ENCODE data around the gene GPR22.

Gene GPR22, protein sequence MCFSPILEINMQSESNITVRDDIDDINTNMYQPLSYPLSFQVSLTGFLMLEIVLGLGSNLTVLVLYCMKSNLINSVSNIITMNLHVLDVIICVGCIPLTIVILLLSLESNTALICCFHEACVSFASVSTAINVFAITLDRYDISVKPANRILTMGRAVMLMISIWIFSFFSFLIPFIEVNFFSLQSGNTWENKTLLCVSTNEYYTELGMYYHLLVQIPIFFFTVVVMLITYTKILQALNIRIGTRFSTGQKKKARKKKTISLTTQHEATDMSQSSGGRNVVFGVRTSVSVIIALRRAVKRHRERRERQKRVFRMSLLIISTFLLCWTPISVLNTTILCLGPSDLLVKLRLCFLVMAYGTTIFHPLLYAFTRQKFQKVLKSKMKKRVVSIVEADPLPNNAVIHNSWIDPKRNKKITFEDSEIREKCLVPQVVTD

GRCh38 chr7:107469929-107470328, at the start of gene GPR22:
Gene GPR22 (plus strand): TSS chr7:107470057. CDS start chr7:107474061, 4,004 bp downstream.
- DNase-seq, result no peak

- no peak for DNase-seq
These were observed 42.4 kb upstream of the GPR22 start for GRCh38 chr7:107427462-107427861.

GRCh38 chr7:107428642-107429041, 41.2 kb upstream of the GPR22 start:
- DNase-seq, result no peak

GRCh38 chr7:107430057-107430456, 39.8 kb upstream of the GPR22 start:
- DNase-seq, result no peak

- no peak for DNase-seq
These were observed 37.6 kb upstream of the GPR22 start for GRCh38 chr7:107432261-107432660.

- no peak for DNase-seq
These were observed 34.1 kb upstream of the GPR22 start for GRCh38 chr7:107435749-107436148.

DNA sequence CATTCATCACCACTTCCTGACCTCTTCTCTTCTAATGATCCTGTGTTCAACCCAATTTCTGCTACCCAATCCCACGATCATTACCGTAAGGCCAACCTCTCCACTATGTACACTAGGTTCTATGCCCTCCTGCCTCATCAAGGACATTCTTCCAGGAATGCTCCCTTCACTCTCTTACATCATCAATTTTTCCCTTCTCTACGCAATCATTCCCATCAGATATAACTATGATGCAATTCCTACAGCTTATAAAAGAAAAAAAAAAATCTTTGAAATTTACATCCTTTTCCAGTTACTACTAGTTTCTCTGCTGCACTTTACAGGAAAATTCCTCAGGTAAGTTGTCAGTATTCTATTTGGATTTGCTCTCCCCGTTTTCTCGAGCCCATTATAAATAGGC, 30.8 kb upstream of the GPR22 start:
- DNase-seq, result no peak

- no peak for DNase-seq
These were observed 28.1 kb upstream of the GPR22 start for GRCh38 chr7:107441581-107442422.

- DNase-seq, result no peak
These were observed 27.2 kb upstream of the GPR22 start for GRCh38 chr7:107442678-107443077.

- DNase-seq, result no peak
These were observed 23.3 kb upstream of the GPR22 start for GRCh38 chr7:107446531-107446930.

DNA sequence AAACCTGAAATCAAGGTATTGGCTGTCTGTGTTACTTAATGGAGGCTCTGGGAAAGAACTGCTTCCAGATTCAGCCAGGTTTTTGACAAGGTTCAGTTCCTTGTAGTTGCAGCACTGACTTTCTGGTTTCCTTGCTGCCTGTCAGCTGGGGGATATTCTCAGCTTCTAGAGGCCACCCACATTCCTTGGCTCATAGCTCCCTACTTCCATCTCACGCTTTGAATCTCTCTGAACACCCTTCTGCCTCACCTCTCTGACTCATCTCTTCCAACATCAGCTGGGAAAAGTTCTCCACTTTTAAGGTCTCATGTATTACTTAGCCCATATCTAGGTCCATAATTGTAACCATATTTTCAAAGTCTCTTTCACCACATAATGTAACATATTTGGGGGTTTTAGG, 22.9 kb upstream of the GPR22 start:
- DNase-seq, result no peak

DNA sequence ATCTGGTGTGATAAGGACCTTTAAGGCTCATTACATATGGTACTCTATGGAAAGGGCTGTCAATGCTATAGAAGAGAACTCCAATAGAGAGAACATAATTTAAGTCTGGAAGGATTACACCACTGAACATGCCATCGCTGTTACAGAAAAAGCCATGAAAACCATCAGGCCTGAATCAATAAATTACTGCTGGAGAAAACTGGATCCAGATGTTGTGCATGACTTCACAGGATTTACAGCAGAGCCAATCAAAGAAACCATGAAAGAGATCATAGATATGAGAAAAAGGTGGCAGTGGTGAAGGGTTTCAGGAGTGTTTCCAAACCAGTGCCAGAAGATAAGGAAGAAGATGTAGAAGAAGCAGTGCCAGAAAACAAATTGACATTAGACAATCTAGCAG, 18.9 kb upstream of the GPR22 start:
- no peak for DNase-seq

DNA sequence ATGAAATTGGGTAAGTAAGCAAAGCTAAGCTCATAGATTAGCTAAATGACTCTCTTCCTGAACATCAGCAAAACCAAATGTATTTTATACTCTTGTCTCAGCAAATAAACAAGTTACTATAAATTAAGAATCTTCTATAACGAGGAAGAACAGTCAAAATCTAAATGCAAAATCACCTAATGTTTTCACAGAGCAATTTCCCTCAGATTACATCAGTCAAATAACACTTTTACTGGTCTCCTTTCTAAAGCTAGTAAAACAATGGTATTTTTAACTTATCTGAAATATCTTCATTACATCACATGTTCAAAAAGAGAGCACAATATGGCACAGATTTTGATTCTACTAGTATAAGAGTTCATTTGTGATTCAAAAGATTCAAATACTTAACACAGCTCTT, 16.5 kb upstream of the GPR22 start:
- no peak for DNase-seq

DNA sequence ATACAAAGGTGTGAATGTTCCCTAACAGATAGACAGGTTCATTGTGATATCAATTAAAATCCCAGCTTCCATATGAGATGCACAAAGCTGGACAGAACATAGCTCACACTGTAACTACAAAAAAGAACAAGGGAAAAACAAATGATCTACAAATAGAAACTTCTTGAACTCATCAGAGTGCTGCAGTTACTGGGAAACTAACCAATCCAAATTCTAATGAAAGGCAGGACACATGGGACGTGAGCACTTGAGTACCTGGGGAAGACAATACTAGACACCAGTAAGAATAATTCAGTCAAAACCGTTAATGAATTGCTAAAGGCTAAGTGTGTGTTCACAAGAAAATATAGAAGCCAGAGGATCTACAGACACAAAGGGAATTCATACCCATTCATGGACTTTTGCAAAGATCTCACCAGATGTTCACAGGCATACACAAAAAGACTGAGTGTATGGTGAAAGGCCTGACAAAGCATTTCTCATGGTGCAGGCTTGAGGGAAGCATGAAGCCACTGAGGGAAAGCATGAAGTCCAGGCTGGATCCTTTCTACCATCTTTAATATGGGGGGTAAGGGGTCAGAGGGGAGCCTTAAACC, 7.8 kb upstream of the GPR22 start:
- no peak for DNase-seq

GRCh38 chr7:107463139-107464078, 6.4 kb upstream of the GPR22 start:
- DNase-seq, result no peak

- no peak for DNase-seq
These were observed 5.1 kb upstream of the GPR22 start for GRCh38 chr7:107464666-107465226.

- DNase-seq, result no peak
These were observed 1.9 kb upstream of the GPR22 start for GRCh38 chr7:107467972-107468371.

DNA sequence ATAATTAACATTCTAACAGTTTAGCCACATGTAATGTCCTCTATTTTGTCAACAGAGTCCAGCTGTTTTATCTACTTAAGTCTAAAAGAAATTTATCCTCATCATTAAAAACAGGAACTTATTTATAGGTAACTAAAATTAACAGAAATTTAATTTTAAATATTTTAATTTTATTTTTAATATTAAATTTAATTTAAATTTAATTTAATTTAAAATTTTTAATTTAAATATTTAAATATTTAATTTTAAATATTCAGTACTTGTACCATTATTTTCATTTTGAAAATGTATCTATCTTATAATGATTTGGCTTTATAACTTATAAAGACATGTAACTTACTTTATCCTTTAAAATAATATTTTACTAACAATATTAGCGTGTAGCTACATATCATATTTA, 1.0 kb upstream of the GPR22 start:
- DNase-seq, result no peak

- no peak for DNase-seq
These were observed 1.6 kb downstream of the GPR22 start for GRCh38 chr7:107471292-107472070.

- no peak for DNase-seq
These were observed 2.3 kb downstream of the GPR22 start for GRCh38 chr7:107472116-107472515.

- no peak for DNase-seq
These were observed 4.3 kb downstream of the GPR22 start for GRCh38 chr7:107474104-107474521.

All from SIG-M5 (cell line).